ENCODE results near the gene MALRD1.

DNA sequence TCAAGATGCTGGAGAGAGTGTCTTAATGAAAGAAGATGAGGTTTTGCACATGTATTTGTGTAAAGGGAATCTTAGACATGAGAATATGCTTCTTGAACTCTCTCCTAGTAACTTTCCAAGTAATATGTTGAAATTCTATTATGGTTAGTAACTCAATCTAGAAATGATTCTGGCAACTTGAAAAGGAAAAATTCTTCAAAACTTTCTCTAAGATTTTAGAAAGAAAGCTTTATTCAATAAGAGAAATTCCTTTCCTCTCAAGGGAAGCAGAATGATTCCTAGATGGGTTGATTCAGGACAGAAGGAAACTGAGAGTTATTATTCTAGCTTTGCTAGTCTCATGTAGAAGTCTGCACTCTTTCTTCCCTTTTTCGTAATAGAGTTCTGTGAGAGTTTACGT, 403.3 kb downstream of the MALRD1 start:
- TF ChIP-seq POLR2A (IDR thresholded peaks at IDR 0.05) = no peak
- TF ChIP-seq, protein P1, sequence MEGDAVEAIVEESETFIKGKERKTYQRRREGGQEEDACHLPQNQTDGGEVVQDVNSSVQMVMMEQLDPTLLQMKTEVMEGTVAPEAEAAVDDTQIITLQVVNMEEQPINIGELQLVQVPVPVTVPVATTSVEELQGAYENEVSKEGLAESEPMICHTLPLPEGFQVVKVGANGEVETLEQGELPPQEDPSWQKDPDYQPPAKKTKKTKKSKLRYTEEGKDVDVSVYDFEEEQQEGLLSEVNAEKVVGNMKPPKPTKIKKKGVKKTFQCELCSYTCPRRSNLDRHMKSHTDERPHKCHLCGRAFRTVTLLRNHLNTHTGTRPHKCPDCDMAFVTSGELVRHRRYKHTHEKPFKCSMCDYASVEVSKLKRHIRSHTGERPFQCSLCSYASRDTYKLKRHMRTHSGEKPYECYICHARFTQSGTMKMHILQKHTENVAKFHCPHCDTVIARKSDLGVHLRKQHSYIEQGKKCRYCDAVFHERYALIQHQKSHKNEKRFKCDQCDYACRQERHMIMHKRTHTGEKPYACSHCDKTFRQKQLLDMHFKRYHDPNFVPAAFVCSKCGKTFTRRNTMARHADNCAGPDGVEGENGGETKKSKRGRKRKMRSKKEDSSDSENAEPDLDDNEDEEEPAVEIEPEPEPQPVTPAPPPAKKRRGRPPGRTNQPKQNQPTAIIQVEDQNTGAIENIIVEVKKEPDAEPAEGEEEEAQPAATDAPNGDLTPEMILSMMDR (IDR thresholded peaks at IDR 0.05) = no peak

Measured in thyroid gland (tissue), 4 donors.